Measurements from ENCODE around the gene FERMT3.

Gene FERMT3

GRCh38 chr11:64222651-64223000 is 16.1 kb downstream of the FERMT3 start:
- FAIRE-seq, result no peak

GRCh38 chr11:64223001-64223651 is 16.6 kb downstream of the FERMT3 start:
- FAIRE-seq, result no peak

GRCh38 chr11:64224151-64224890 is 17.8 kb downstream of the FERMT3 start:
- no peak for FAIRE-seq

DNA sequence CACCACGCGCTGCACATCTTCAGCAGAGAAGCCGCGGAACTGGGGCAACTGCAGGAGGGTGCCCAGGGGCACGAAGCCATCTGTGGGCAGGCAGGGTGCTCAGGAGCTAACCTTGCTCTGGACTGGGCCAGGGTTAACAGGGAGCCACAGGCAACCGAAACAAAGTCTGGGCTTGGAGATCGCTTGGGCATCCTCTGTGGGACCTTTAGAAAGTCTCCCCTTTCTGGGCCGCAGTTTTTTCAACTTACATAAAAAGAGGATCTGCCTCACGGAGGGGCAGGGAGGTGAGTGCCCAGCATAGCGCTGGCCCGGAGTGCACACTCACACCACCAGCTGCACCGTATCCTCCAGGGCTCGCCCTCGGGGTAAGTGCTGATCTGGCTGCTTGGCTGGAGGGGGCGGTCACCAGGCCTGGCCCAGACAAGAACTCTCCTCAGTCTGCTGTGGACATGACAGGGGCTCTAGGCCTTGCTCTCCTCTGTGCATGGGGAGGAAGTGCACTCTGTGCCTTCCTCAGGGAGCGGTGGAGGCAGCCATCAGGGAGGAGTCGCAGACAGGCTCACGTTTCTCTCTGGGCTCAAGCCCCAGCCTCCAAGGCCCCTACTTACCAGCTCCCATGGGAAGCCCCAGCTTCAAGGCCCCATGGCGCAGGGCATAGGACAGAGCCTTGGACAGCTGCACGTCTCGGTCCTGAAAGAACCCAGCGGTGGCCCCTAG is 18.5 kb downstream of the FERMT3 start:
- no peak for FAIRE-seq

- no peak for FAIRE-seq
Measured at GRCh38 chr11:64225608-64226506, 19.3 kb downstream of the FERMT3 start, which contains the start of the genes NUDT22 and TRPT1. Gene NUDT22, plus strand, starts transcription at chr11:64226274. Its CDS starts 379 bp downstream, at chr11:64226653. Gene TRPT1, minus strand, starts transcription at chr11:64226186. Its CDS starts 326 bp downstream, at chr11:64225860.

GRCh38 chr11:64226507-64227051 is 20.1 kb downstream of the FERMT3 start:
- no peak for FAIRE-seq

GRCh38 chr11:64227405-64227956 is 21.0 kb downstream of the FERMT3 start:
- no peak for FAIRE-seq

- FAIRE-seq, result no peak
Measured at GRCh38 chr11:64229090-64229743, 22.7 kb downstream of the FERMT3 start.

DNA sequence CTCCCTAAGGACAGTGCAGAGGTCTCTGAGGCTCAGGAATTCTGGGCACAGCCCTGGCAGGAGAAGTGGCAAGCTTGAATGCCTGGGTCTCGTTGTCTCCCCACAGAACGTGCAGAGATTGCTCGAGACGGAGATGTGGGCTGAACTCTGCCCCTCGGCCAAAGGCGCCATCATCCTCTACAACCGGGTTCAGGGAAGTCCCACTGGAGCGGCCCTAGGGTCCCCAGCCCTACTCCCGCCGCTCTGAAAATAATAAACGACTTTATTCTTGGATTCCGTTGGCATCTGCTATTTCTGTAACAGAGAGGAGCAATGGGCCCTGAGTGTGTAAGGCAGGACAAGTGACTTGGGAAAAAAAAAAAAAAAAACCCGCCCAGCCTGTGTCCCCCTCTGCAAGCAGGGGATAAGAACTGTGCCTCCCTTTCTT is 23.2 kb downstream of the FERMT3 start:
- FAIRE-seq, result no peak

GRCh38 chr11:64230171-64230984 is 23.9 kb downstream of the FERMT3 start, which contains the start of gene DNAJC4:
Gene DNAJC4, plus strand, starts transcription at chr11:64230548. Its CDS starts 307 bp downstream, at chr11:64230855.
- FAIRE-seq, result no peak

GRCh38 chr11:64230985-64231365 is 24.5 kb downstream of the FERMT3 start:
- no peak for FAIRE-seq

- FAIRE-seq, result no peak
Measured at GRCh38 chr11:64231546-64231945, 25.0 kb downstream of the FERMT3 start.

GRCh38 chr11:64232182-64232966 is 25.9 kb downstream of the FERMT3 start:
- FAIRE-seq, result no peak

- no peak for FAIRE-seq
Measured at GRCh38 chr11:64232967-64233315, 26.4 kb downstream of the FERMT3 start.

GRCh38 chr11:64233913-64234586 is 27.5 kb downstream of the FERMT3 start, which contains the start of gene VEGFB:
Gene VEGFB, plus strand, starts transcription at chr11:64234584. Its CDS starts 250 bp downstream, at chr11:64234834.
- FAIRE-seq, result no peak

DNA sequence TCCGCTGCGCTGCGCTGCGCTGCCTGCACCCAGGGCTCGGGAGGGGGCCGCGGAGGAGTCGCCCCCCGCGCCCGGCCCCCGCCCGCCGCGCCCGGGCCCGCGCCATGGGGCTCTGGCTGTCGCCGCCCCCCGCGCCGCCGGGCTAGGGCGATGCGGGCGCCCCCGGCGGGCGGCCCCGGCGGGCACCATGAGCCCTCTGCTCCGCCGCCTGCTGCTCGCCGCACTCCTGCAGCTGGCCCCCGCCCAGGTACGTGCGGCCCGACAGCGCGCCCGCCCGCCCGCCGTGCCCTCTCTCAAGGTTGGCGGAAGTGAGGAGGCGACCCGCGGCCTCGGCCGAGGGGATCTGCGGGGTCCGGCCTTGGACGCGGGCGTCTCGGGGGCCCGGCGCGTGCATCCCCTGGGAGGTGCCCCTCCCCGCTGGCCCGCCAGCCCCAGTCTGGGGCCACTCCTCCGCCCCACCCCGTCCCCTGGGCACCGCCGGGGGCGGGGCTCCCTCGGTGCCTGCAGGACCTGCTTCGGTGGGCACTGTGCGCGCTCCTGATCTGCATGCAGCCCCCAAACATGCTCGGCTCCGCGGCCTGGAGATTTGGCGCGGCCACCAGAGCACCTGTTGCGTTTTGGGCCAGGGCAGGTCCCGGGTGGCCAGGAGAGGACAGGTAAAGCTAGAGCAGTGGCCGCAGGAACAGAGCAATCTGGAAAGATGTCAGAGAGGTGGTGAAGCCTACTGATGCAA is 28.3 kb downstream of the FERMT3 start:
- no peak for FAIRE-seq

DNA sequence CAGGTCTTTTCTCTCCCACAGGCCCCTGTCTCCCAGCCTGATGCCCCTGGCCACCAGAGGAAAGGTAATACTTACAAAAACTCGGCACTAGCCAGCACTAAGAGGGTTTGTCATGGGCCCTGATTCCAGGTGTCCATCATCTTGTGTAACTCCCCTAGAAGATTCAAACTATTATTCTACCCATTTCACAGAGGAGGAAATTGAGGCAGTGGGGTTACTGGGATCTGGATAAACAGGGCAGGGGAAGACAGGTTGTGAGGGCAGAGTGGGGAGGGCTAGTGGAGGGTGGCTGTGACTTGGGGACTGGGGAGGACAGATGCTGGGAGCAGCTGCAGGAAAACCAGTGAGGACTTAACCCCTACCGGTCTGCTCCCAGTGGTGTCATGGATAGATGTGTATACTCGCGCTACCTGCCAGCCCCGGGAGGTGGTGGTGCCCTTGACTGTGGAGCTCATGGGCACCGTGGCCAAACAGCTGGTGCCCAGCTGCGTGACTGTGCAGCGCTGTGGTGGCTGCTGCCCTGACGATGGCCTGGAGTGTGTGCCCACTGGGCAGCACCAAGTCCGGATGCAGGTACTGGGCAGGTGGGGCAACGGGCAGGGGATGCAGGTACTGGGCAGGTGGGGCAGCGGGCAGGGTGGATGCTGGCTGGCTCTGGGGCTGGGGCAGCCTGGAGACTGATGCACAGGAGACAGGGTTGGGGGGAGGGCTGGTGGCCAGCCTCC is 29.1 kb downstream of the FERMT3 start:
- FAIRE-seq, result no peak
